ENCODE results near the gene POLE3. TPM values are rescaled to one million over a fixed set of nuclear protein-coding genes. Genes with fewer than 3 reads are reported as not detected.
A peak's percentile ranks its signal among the peaks of the same experiment; 100 is the strongest.

Gene POLE3
- total RNA-seq, 1 experiment from 2014 or later, result 64.5 TPM

- DNase-seq, result peak; percentile 68 to 79
- TSS peak; percentile 95 for BruUV-seq (replicated peaks)
- CTCF ChIA-PET, result interaction anchor here (0.6 to 1.5 kb wide), 5 partner anchors 9 to 203 kb away, joined by 3 to 5 read pairs (median 4); no protein-coding TSS in a partner anchor
These were observed 44.7 kb upstream of the POLE3 start for GRCh38 chr9:113454914-113455761.

DNA sequence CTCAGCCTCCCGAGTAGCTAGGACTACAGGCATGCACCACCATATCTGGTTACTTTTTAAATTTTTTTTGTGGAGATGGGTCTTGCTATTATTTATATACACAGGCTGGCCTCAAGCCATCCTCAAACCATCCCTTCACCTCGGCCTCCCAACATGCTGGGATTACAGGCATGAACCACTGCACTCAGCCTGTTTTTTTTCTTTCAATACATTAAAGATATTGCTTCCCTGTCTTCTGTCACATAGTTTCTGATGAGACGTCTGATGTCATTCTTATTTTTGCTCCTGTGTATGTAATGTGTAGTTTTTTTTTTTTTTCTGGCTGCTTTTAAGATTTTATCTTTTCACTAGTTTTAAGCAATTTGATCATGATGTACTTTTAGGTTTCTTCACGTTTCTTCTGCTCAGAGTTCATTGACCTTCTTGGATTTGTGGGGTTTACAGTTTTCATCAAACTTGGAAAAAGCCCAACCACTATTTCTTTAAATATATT, 41.7 kb upstream of the POLE3 start:
- intact Hi-C loops (cut with micrococcal nuclease; ENCODE audit: unreplicated experiment), result no loop called here
- no peaks in the 10 kb centered on the region for H3K36me3 ChIP-seq (ENCODE audit: low read depth)
- H4K20me1 ChIP-seq (ENCODE audit: insufficient read depth), result no peaks in the 10 kb centered on the region
- H3K27me3 ChIP-seq (ENCODE audit: insufficient read depth, low read depth), result no peaks in the 10 kb centered on the region
- no peak overlapping the region for H3K27ac ChIP-seq
- POLR2A ChIA-PET (ENCODE audit: unreplicated experiment), result no interaction called here
- no peak for TF ChIP-seq EZH2 (IDR thresholded peaks at IDR 0.05; ENCODE audit: low read depth)
- TF ChIP-seq, protein P1, sequence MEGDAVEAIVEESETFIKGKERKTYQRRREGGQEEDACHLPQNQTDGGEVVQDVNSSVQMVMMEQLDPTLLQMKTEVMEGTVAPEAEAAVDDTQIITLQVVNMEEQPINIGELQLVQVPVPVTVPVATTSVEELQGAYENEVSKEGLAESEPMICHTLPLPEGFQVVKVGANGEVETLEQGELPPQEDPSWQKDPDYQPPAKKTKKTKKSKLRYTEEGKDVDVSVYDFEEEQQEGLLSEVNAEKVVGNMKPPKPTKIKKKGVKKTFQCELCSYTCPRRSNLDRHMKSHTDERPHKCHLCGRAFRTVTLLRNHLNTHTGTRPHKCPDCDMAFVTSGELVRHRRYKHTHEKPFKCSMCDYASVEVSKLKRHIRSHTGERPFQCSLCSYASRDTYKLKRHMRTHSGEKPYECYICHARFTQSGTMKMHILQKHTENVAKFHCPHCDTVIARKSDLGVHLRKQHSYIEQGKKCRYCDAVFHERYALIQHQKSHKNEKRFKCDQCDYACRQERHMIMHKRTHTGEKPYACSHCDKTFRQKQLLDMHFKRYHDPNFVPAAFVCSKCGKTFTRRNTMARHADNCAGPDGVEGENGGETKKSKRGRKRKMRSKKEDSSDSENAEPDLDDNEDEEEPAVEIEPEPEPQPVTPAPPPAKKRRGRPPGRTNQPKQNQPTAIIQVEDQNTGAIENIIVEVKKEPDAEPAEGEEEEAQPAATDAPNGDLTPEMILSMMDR (conservative IDR thresholded peaks at IDR 0.05), result no peak
- H3F3A ChIP-seq (ENCODE audit: insufficient read depth, low read depth), result peaks cover 28% of the 10 kb centered on the region
- H3K9me3 ChIP-seq (ENCODE audit: insufficient read depth, low read depth), result no peaks in the 10 kb centered on the region
- CTCF ChIA-PET, result interaction anchor here (0.6 to 0.7 kb wide), 2 partner anchors 144 to 447 kb away, joined by 3 to 17 read pairs; no protein-coding TSS in a partner anchor
- no TSS peak for BruUV-seq (replicated peaks)
- no peak overlapping the region for H3K4me2 ChIP-seq
- H2AFZ ChIP-seq, result no peak overlapping the region
- no peaks in the 10 kb centered on the region for H3K79me2 ChIP-seq (ENCODE audit: low read depth)
- no peaks in the 10 kb centered on the region for H3K9me2 ChIP-seq (ENCODE audit: insufficient read depth)
- no peak for DNase-seq
- peaks cover 28% of the 10 kb centered on the region for H3K4me1 ChIP-seq (replicated peaks; ENCODE audit: insufficient read depth)
- H3K4me3 ChIP-seq, result no peak overlapping the region

More at GRCh38 chr9:113454914-113455761, 44.7 kb upstream of the POLE3 start:
- Histone ChIP-seq H3K36me3 (ENCODE audit: low read depth) (no peaks in the 10 kb centered on the region), H3K27me3 (ENCODE audit: insufficient read depth, low read depth) (no peaks in the 10 kb centered on the region), H3K79me2 (ENCODE audit: low read depth) (no peaks in the 10 kb centered on the region), H4K20me1 (ENCODE audit: insufficient read depth) (no peaks in the 10 kb centered on the region), H3K9me2 (ENCODE audit: insufficient read depth) (no peaks in the 10 kb centered on the region), H3K4me1 (replicated peaks; ENCODE audit: insufficient read depth) (peaks cover 28% of the 10 kb centered on the region), H3F3A (ENCODE audit: insufficient read depth, low read depth) (peaks cover 28% of the 10 kb centered on the region), H3K4me2 (peak overlapping the region; percentile 51), H2AFZ (peak overlapping the region; percentile 85), H3K4me3 (no peak overlapping the region), H3K27ac (peak overlapping the region; percentile 85), H3K9me3 (ENCODE audit: insufficient read depth, low read depth) (no peaks in the 10 kb centered on the region)
- TF ChIP-seq, protein P1 (conservative IDR thresholded peaks at IDR 0.05), result no peak
- POLR2A ChIA-PET (ENCODE audit: unreplicated experiment), result interaction anchor here (0.5 to 0.6 kb wide), 6 partner anchors 10 to 842 kb away, joined by 3 to 6 read pairs (median 4); partner anchors contain the start of genes C9orf43 and POLE3
- intact Hi-C loops (cut with micrococcal nuclease; ENCODE audit: unreplicated experiment), result loop anchor here (1.0 kb wide), 2 partner anchors 10 to 125 kb away; no protein-coding TSS in a partner anchor

GRCh38 chr9:113449376-113449775, 38.9 kb upstream of the POLE3 start:
- no peaks in the 10 kb centered on the region for H3K9me3 ChIP-seq (ENCODE audit: insufficient read depth, low read depth)
- H3K27ac ChIP-seq, result no peak overlapping the region
- H3K36me3 ChIP-seq (ENCODE audit: low read depth), result no peaks in the 10 kb centered on the region
- H2AFZ ChIP-seq, result no peak overlapping the region
- H3K4me2 ChIP-seq, result no peak overlapping the region
- BruUV-seq (replicated peaks), result no TSS peak
- ChIA-PET CTCF (no interaction called here), POLR2A (ENCODE audit: unreplicated experiment) (no interaction called here)
- H3K4me3 ChIP-seq, result no peak overlapping the region
- H3K27me3 ChIP-seq (ENCODE audit: insufficient read depth, low read depth), result no peaks in the 10 kb centered on the region
- TF ChIP-seq, protein P1 (conservative IDR thresholded peaks at IDR 0.05), result no peak
- TF ChIP-seq EZH2 (IDR thresholded peaks at IDR 0.05; ENCODE audit: low read depth), result no peak
- peaks cover 3% of the 10 kb centered on the region for H3K4me1 ChIP-seq (replicated peaks; ENCODE audit: insufficient read depth)
- no peaks in the 10 kb centered on the region for H3K9me2 ChIP-seq (ENCODE audit: insufficient read depth)
- intact Hi-C loops (cut with micrococcal nuclease; ENCODE audit: unreplicated experiment), result no loop called here
- H4K20me1 ChIP-seq (ENCODE audit: insufficient read depth), result no peaks in the 10 kb centered on the region
- no peaks in the 10 kb centered on the region for H3K79me2 ChIP-seq (ENCODE audit: low read depth)
- no peak for DNase-seq
- H3F3A ChIP-seq (ENCODE audit: insufficient read depth, low read depth), result peaks cover 6% of the 10 kb centered on the region; the same call in 1 of the 2 replicates

All from PC-9 (cell line).